ENCODE data around the gene TFEC.

TFEC gene

DNA sequence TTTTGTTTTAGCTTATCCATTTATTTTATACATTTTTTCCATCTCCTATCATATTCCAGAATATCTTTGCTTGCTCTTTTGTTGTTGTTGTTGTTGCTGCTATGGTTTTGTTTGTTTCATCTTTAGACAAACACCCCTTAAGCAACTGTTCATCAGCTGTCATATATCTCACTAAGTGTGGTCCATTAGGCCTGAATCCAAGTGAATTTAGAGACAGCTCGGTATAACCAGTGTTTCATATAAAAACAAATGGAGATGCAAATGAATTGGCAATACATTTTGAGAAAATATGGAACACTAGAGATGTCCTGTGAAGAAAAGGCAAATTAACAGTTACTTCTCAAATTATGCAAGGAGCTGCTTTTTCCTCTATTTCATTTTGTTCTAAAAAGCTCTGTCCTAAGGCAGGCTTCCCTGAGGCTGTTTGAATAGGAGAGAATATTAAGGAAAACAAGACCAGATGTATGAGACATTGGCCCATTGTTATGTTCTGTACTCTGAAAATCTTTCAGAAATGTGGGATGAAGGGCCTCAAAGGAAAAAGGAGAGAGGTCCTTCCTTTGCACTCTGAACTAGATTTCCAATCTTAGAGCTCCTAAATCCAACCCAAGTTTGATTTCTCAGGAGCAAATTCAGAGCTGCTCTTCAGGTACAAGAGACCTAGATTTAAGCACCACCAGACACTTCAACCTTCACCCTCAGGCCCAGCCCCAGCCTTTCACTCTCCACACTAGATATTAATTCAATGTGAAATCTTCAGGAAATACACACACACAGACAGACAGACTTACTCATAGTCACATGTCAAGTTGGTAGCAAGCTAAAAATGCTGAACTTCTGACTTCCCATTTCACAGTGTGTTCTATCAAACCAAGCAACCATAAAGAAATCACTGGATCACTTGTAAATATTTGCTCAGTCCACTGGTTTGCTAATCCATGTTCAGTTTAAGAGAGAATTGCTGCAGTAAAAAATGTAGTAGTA lies 5.4 kb downstream of the TFEC start:
- H3K27ac ChIP-seq, result no peak overlapping the region
- no peaks in the 10 kb centered on the region for H3K36me3 ChIP-seq (ENCODE audit: insufficient read depth)
- H3K9ac ChIP-seq, result no peak overlapping the region
- H2AFZ ChIP-seq (ENCODE audit: low read depth), result no peak overlapping the region
- H3K79me2 ChIP-seq (ENCODE audit: insufficient read depth, low read depth), result no peaks in the 10 kb centered on the region
- no peaks in the 10 kb centered on the region for H4K20me1 ChIP-seq (ENCODE audit: insufficient read depth)
- H3K27me3 ChIP-seq (ENCODE audit: insufficient read depth, low read depth), result no peaks in the 10 kb centered on the region
- TF ChIP-seq, protein P1, sequence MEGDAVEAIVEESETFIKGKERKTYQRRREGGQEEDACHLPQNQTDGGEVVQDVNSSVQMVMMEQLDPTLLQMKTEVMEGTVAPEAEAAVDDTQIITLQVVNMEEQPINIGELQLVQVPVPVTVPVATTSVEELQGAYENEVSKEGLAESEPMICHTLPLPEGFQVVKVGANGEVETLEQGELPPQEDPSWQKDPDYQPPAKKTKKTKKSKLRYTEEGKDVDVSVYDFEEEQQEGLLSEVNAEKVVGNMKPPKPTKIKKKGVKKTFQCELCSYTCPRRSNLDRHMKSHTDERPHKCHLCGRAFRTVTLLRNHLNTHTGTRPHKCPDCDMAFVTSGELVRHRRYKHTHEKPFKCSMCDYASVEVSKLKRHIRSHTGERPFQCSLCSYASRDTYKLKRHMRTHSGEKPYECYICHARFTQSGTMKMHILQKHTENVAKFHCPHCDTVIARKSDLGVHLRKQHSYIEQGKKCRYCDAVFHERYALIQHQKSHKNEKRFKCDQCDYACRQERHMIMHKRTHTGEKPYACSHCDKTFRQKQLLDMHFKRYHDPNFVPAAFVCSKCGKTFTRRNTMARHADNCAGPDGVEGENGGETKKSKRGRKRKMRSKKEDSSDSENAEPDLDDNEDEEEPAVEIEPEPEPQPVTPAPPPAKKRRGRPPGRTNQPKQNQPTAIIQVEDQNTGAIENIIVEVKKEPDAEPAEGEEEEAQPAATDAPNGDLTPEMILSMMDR (conservative IDR thresholded peaks at IDR 0.05; ENCODE audit: low read depth, low read length), result no peak
- H3K4me1 ChIP-seq (ENCODE audit: low read depth, poor library complexity, severe bottlenecking), result no peaks in the 10 kb centered on the region
- H3K4me2 ChIP-seq, result no peak overlapping the region
- H3K4me3 ChIP-seq (IDR thresholded peaks at IDR 0.05; ENCODE audit: insufficient read depth, low read depth, low read length), result no peak overlapping the region

DNA sequence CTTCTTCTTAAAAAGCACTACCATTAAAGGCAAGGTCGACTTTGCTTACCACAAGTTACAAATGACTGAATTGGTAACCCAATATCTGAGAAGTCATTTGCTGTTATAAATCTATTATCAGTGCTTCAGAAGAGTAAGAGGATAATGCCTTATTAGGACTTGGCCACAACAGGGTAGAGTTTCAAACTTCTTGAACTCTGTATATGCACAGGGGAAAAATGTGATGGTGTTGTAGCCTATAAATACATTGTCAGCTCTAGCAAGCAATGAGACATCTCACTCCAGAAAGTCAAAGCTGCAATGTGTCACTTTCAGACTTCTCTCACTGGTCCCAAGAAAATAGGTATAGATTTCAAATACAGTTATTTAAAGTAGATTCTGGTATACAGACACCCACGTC lies 9.3 kb downstream of the TFEC start:
- H3K4me2 ChIP-seq, result no peak overlapping the region
- H3K27ac ChIP-seq, result no peak overlapping the region
- no peak overlapping the region for H2AFZ ChIP-seq (ENCODE audit: low read depth)
- no peaks in the 10 kb centered on the region for H3K36me3 ChIP-seq (ENCODE audit: insufficient read depth)
- no peaks in the 10 kb centered on the region for H4K20me1 ChIP-seq (ENCODE audit: insufficient read depth)
- H3K4me1 ChIP-seq (ENCODE audit: low read depth, poor library complexity, severe bottlenecking), result no peaks in the 10 kb centered on the region
- H3K79me2 ChIP-seq (ENCODE audit: insufficient read depth, low read depth), result no peaks in the 10 kb centered on the region
- TF ChIP-seq, protein P1 (conservative IDR thresholded peaks at IDR 0.05; ENCODE audit: low read depth, low read length), result no peak
- no peaks in the 10 kb centered on the region for H3K27me3 ChIP-seq (ENCODE audit: insufficient read depth, low read depth)
- H3K4me3 ChIP-seq (IDR thresholded peaks at IDR 0.05; ENCODE audit: insufficient read depth, low read depth, low read length), result no peak overlapping the region
- no peak overlapping the region for H3K9ac ChIP-seq

DNA sequence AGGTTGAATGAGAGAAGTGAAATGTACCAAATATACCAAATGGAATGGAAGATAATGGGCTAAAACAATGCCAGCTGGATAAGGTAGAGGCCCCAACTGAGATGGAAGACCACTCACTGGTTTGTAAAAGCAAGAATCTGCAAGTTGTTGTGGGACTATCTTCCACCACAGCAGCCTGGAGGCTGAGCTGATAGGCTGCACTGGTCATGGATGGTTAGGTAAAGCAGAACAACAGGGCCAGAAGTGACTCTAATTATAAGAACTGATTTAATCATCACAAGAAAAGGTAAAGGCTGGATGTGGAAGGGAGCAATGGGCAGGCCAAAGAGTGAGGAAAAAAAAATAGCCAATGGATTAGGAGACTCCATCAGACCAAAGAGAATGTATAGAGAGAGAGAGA lies 11.8 kb downstream of the TFEC start:
- Histone ChIP-seq H4K20me1 (ENCODE audit: insufficient read depth) (no peaks in the 10 kb centered on the region), H3K4me2 (no peak overlapping the region)
- TF ChIP-seq, protein P1 (conservative IDR thresholded peaks at IDR 0.05; ENCODE audit: low read depth, low read length), result no peak

DNA sequence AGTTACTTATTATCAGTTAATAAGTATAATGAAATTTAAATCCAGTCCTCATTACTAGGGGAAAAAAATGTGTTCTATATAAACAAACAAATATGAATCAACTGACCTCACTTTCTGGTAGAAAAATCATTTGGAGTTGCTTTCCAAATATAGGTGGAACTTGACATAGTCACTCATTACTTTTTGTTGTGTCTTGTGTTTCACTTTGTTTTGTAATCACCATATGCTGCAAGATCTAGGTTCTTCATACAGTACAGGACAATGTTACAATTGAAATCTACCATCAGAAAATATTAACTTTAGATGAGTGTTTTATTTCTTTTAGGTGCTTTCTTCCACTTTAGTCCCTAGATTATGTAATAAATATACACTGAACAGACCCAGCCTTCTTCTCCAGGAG lies 16.9 kb downstream of the TFEC start:
- Histone ChIP-seq H3K36me3 (ENCODE audit: insufficient read depth) (no peaks in the 10 kb centered on the region), H4K20me1 (ENCODE audit: insufficient read depth) (no peaks in the 10 kb centered on the region), H3K4me3 (IDR thresholded peaks at IDR 0.05; ENCODE audit: insufficient read depth, low read depth, low read length) (no peak overlapping the region), H3K4me1 (ENCODE audit: low read depth, poor library complexity, severe bottlenecking) (no peaks in the 10 kb centered on the region), H3K4me2 (no peak overlapping the region), H3K79me2 (ENCODE audit: insufficient read depth, low read depth) (no peaks in the 10 kb centered on the region), H3K27ac (no peak overlapping the region), H3K9ac (no peak overlapping the region), H3K27me3 (ENCODE audit: insufficient read depth, low read depth) (no peaks in the 10 kb centered on the region), H2AFZ (ENCODE audit: low read depth) (no peak overlapping the region)
- TF ChIP-seq, protein P1 (conservative IDR thresholded peaks at IDR 0.05; ENCODE audit: low read depth, low read length), result no peak

More for the DNA sequence above, 11.8 kb downstream of the TFEC start:
- Histone ChIP-seq H2AFZ (ENCODE audit: low read depth) (no peak overlapping the region), H3K4me3 (IDR thresholded peaks at IDR 0.05; ENCODE audit: insufficient read depth, low read depth, low read length) (no peak overlapping the region), H3K79me2 (ENCODE audit: insufficient read depth, low read depth) (no peaks in the 10 kb centered on the region), H3K4me1 (ENCODE audit: low read depth, poor library complexity, severe bottlenecking) (no peaks in the 10 kb centered on the region), H3K36me3 (ENCODE audit: insufficient read depth) (no peaks in the 10 kb centered on the region), H3K27ac (no peak overlapping the region), H3K27me3 (ENCODE audit: insufficient read depth, low read depth) (no peaks in the 10 kb centered on the region), H3K9ac (no peak overlapping the region)
